GM12874 (cell line): ENCODE measurements around the gene PAGR1.

Source experiments
- CTCF ChIP-seq: IDR thresholded peaks from 2 replicates; pipeline ENCODE4 v1.5.1; 2011; ENCODE audit warnings: low read depth, mild to moderate bottlenecking, control low read depth, low read length, moderate library complexity; ENCODE audit not compliant: insufficient read depth

The PAGR1 gene

DNA sequence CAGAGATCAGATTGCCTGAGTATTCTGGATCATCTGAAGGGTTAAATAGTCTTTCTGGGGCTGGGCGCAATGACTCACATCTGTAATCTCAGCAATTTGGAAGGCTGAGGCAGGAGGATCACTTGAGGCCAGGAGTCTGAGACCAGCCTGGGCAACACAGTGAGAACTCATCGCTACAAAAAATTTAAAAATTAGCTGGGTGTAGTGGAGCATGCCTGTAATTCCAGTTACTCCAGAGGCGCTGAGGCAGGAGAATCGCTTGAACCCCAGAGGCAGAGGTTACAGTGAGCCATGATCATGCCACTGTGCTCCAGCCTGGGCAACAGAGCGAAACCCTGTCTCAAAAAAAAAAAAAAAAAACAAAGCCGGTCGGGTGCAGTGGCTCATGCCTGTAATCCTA is 20.0 kb downstream of the PAGR1 start:
- no peak for TF ChIP-seq CTCF

GRCh38 chr16:29836623-29837022 is 20.7 kb downstream of the PAGR1 start:
- TF ChIP-seq CTCF, result no peak

DNA sequence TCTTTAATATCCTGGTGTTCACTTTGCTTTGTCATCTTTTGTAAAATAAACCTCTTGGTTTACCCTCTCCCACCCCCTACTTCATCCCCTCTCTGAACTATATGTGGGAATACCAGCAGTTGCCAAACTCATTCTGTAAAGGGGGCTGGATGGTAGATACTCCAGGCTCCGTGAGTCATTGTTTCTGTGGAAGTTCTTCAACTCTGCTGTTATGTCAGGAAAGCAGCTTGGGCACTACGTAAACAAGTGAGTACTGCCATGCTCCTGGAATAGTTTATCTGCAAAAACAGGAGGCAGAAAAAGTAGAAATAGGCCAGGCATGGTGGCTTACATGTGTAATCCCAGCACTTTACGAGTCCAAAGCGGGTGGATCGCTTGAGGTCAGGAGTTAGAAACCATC is 21.9 kb downstream of the PAGR1 start:
- no peak for TF ChIP-seq CTCF

DNA sequence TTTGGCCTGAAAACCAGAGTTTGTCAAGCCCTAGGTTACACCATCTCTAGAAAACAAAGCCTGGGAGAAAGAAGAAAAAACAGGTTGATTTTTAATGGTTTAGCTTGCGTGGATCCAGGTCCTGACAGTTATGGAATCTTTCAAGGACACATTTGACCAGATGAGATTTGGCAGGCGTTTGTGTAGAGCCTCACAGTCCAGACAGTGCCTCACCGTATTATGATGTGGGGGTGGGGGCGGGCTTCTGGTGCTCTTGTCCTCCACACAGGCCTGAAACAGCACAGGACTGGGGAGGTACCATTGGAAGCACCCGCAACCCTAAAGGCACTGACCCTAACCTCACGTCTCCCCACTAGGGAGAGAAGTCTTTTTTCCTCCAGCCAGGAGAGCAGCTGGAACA is 23.9 kb downstream of the PAGR1 start:
- TF ChIP-seq CTCF, result no peak

DNA sequence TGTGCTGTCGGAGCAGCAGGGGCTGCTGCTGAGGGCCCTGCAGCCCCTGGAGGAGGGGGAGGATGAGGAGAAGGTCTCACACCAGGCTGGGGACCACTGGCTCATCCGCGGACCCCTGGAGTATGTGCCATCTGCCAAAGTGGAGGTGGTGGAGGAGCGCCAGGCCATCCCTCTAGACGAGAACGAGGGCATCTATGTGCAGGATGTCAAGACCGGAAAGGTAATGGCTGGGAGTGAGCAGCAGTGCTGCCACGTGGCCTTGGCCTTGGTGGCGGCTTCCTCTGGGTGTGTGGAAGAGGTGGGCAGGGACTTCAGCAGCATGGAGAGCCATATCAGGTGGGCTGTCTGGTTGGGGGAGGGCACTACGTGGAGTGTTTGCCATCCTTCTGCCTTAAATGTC is 24.3 kb downstream of the PAGR1 start:
- no peak for TF ChIP-seq CTCF

GRCh38 chr16:29841631-29842030 is 25.7 kb downstream of the PAGR1 start:
- TF ChIP-seq CTCF, result no peak

GRCh38 chr16:29842732-29843346 is 26.9 kb downstream of the PAGR1 start:
- TF ChIP-seq CTCF, result no peak

DNA sequence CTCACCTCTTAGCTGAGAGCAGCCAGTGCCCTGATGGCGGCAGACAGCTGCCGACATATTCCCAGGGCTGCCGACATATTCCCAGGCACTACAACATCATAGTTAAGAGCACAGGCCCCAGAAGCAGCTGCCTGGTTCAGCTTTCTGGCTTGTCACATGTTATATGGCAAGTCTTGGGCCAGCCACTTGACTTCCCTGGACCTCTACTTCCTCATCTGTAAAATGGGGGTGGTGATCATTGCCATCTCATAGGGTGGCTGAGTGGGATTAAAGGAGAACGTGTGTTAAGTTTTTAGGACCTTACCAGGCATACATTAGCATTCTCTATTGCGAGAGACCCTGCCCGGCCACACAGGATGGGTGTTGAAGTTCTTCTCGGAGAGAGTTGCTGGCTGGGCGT is 28.0 kb downstream of the PAGR1 start:
- TF ChIP-seq CTCF, result no peak
